ENCODE data around the gene CRELD2.

Gene CRELD2

DNA sequence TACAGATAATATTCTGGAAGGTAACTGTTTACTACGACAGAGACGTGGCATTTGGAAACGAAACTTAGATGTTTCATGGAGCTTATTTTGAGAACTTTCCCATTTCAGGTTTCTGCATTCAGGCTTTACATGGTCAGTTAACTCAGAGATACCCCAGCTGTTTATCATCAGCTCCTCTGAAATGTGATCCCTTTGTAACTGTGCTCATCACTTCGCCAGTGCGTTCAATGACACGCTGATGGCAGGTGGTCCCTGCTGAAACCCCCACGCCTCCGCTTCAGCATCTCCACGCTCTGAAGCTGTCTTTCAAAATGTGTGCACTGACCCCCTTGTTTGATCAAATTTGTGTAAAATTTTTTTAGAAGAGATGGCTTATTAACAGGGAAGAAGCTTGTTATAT, 30.7 kb upstream of the CRELD2 start:
- no peak for TF ChIP-seq CTCF (IDR thresholded peaks at IDR 0.05; ENCODE audit: insufficient read depth, low read length, poor library complexity, severe bottlenecking)
- no peak for DNase-seq (ENCODE audit: extremely low read depth, insufficient read length)
- Histone ChIP-seq H3K4me3 (replicated peaks; ENCODE audit: low read depth, low read length) (no peak overlapping the region), H3K36me3 (ENCODE audit: control insufficient read depth, insufficient read depth, low read length) (peaks cover 19% of the 10 kb centered on the region), H3K27me3 (replicated peaks; ENCODE audit: control insufficient read depth, insufficient read depth, low read length) (no peaks in the 10 kb centered on the region)

DNA sequence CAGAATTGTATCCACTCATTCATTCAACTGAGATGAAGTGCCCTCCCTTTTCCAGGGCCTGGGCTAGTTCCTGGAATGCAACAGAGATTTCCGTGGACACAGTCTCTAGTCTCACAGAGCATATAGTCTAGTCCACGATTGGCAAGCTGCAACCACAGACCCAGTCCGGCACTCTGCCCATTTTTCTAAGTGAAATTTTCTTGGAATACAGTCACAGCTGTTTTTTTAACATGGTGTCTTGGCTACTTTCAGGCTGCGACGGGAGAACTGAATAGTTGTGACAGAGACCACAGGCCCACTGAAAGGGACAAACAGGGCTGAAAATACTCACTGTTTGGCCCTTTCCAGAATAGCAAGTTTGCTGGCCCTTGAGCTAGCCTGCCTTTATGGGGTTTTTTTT, 29.4 kb upstream of the CRELD2 start:
- H3K27me3 ChIP-seq (replicated peaks; ENCODE audit: control insufficient read depth, insufficient read depth, low read length): no peaks in the 10 kb centered on the region
- peaks cover 18% of the 10 kb centered on the region for H3K36me3 ChIP-seq (ENCODE audit: control insufficient read depth, insufficient read depth, low read length)
- no peak overlapping the region for H3K4me3 ChIP-seq (replicated peaks; ENCODE audit: low read depth, low read length)
- no peak for TF ChIP-seq CTCF (IDR thresholded peaks at IDR 0.05; ENCODE audit: insufficient read depth, low read length, poor library complexity, severe bottlenecking)
- no peak for DNase-seq (ENCODE audit: extremely low read depth, insufficient read length)

DNA sequence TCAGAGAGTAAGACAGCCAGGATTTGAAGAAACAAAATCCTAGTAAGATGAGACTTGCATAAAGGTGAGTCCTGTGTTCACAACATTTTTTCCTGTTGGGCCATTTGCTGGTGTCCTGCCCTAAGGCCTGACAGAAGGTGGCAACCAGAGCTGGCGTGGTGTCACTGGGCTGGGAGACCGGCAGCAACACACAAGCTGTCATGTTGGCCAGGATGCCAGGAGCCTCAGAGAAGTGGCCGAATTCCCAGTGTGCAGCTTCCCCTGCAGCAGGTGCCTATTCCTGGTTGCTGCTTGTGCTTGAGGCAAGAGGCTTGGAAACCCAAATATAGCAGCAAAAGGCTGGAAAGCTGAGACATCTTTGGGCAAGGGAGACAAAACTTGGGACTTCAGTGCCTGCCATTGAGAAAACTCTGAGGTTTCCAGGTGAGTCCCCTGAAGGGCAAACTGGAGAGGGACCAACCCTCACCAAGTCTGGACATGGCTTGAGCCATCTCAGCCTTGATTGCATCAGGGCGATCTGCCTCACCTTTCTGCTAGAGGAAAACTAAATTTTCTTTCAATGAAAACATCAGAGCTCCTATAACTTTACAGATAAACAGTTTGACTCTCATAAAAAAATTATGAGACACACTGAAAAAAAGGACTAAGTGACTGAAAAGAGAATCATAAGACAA, 26.1 kb upstream of the CRELD2 start:
- Histone ChIP-seq H3K27me3 (replicated peaks; ENCODE audit: control insufficient read depth, insufficient read depth, low read length) (no peaks in the 10 kb centered on the region), H3K36me3 (ENCODE audit: control insufficient read depth, insufficient read depth, low read length) (peaks cover 12% of the 10 kb centered on the region), H3K4me3 (replicated peaks; ENCODE audit: low read depth, low read length) (no peak overlapping the region)
- DNase-seq (ENCODE audit: extremely low read depth, insufficient read length): no peak
- TF ChIP-seq CTCF (IDR thresholded peaks at IDR 0.05; ENCODE audit: insufficient read depth, low read length, poor library complexity, severe bottlenecking): no peak

DNA sequence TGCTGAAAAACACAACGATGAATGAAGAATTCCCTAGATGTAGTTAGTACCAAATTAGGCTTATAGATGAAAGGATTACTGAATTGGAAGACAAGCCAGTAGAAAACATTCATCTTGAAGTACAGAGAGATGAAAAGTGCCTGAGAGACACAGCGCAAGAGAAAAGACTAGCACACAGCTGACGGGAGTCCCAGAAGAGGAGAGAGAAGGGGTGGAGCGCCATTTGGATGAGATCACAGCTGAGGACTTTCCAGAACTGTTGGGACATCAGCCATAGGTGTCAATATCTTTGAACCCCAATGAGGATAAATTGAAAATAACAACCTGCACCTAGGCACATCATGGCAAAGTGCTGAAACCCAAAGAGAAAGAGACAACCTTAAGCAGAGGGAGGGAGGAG, 25.4 kb upstream of the CRELD2 start:
- H3K27me3 ChIP-seq (replicated peaks; ENCODE audit: control insufficient read depth, insufficient read depth, low read length): no peaks in the 10 kb centered on the region
- DNase-seq (ENCODE audit: extremely low read depth, insufficient read length): no peak
- peaks cover 9% of the 10 kb centered on the region for H3K36me3 ChIP-seq (ENCODE audit: control insufficient read depth, insufficient read depth, low read length)
- H3K4me3 ChIP-seq (replicated peaks; ENCODE audit: low read depth, low read length): no peak overlapping the region
- TF ChIP-seq CTCF (IDR thresholded peaks at IDR 0.05; ENCODE audit: insufficient read depth, low read length, poor library complexity, severe bottlenecking): no peak

DNA sequence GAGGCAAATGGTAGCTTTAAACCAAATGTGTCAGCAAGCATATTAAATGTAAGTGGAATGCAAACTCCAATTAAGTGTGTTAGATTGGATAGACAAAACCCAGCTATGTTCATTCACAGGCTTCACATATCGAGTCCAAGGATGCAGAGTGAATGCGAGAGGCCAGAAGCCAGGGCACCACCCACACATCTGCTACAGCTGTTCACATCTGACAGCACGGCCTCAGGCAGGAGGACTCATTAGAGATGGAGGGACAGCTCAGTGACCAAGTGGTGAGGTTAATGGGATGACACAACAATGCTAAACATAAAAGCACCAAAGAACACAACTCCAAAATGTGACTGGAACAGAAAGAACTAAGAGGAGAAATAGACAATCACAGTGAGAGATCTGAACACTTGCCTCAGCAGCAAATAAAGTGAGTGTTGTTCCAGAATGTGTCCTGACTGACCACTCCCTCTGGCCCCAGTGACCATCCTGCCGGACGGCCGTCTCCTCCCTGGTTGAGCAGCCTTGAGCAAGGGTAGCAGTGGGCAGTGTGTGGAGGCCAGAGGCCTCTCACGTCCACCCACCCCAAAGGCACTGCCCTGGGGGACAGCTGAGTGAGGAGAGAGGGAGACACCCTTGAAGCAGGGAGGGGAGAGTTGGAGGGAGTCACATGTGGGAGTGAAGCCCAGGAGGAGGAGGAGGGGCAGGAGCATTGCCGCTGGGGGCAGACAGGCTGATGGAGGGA, 23.9 kb upstream of the CRELD2 start:
- DNase-seq (ENCODE audit: extremely low read depth, insufficient read length): no peak
- peaks cover 5% of the 10 kb centered on the region for H3K36me3 ChIP-seq (ENCODE audit: control insufficient read depth, insufficient read depth, low read length)
- TF ChIP-seq CTCF (IDR thresholded peaks at IDR 0.05; ENCODE audit: insufficient read depth, low read length, poor library complexity, severe bottlenecking): no peak
- no peak overlapping the region for H3K4me3 ChIP-seq (replicated peaks; ENCODE audit: low read depth, low read length)
- H3K27me3 ChIP-seq (replicated peaks; ENCODE audit: control insufficient read depth, insufficient read depth, low read length): no peaks in the 10 kb centered on the region

All from GM06990 (cell line).